ENCODE measurements around the gene ASXL2. TPM values are rescaled to one million over a fixed set of nuclear protein-coding genes. Genes with fewer than 3 reads are reported as not detected.

The ASXL2 gene
- total and polyA plus RNA-seq, 12 donors, result 1.8 to 34.0 (median 28.6) TPM

- Histone ChIP-seq H3K36me3 (no peaks in the 10 kb centered on the region), H3K27me3 (peaks cover 0 to 5% (median 0%) of the 10 kb centered on the region in 7 donors), H3K9me3 (no peaks in the 10 kb centered on the region), H3K4me3 (no peak overlapping the region), H3K27ac (no peak overlapping the region), H3K4me1 (no peaks in the 10 kb centered on the region)
- DNase-seq (no peak), ATAC-seq (no peak)
- no peak for TF ChIP-seq CTCF (IDR thresholded peaks at IDR 0.05)
- 82 to 83% methylated on average over 20 of the region's 20 CpGs for WGBS, 2 donors
- intact Hi-C loops (cut with DNase I), result no loop called here
Observed at GRCh38 chr2:25684577-25685473, 193.5 kb downstream of the ASXL2 start.

Other genes starting within 250 kb of the ASXL2 start
- 10 to 100 TPM in 4 of 10 donors, 1 to 10 TPM in 6; 4.3 to 11.3 (median 8.5) TPM for gene DTNB, start 204.9 kb downstream of the ASXL2 start, total RNA-seq
- gene DTNB, start 204.9 kb downstream of the ASXL2 start, polyA plus RNA-seq, result 1 to 10 TPM; 2.8 to 7.2 TPM
- gene KIF3C, start 104.0 kb upstream of the ASXL2 start, total RNA-seq, result 1 to 10 TPM; 1.4 to 4.2 (median 2.7) TPM
- 1 to 10 TPM; 1.1 to 1.2 TPM for gene KIF3C, start 104.0 kb upstream of the ASXL2 start, polyA plus RNA-seq
- 100 to 1,000 TPM in 4 of 10 donors, 10 to 100 TPM in 6; 86.4 to 110 (median 94.9) TPM for gene RAB10, start 155.6 kb upstream of the ASXL2 start, total RNA-seq
- 10 to 100 TPM; 32.2 to 47.6 TPM for gene RAB10, start 155.6 kb upstream of the ASXL2 start, polyA plus RNA-seq